Calu3 (cell line): ENCODE measurements around the gene ANKRD9. TPM values are rescaled to one million over a fixed set of nuclear protein-coding genes. Genes with fewer than 3 reads are reported as not detected.

Experiments used
- BruUV-seq: library from RNA; stranded (reverse); fragments of 400-500 nt; replicated peaks from 2 replicates; lab custom pipeline; 2021; lab: Mats Ljungman, UMichigan
- CTCF ChIA-PET: fragments of 300-600 bp; sonication (Branson Sonifier 250); formaldehyde crosslinking; loops from one replicate; lab custom pipeline; 2022; ENCODE audit warnings: antibody characterized with exemption; lab: Charles Lee
- DNase-seq: peaks from one replicate; pipeline ENCODE4 v3.0.0; 2022
- H3K27ac Mint-ChIP-seq: one replicate; pipeline ENCODE4 v1.8.0; 2022; ENCODE audit warnings: mixed read lengths; ENCODE audit not compliant: unreplicated experiment
- H3K27me3 Mint-ChIP-seq: one replicate; pipeline ENCODE4 v1.8.0; 2022; ENCODE audit warnings: mixed read lengths; ENCODE audit not compliant: unreplicated experiment
- H3K36me3 Mint-ChIP-seq: one replicate; pipeline ENCODE4 v1.8.0; 2022; ENCODE audit warnings: mild to moderate bottlenecking, moderate library complexity, mixed read lengths; ENCODE audit not compliant: insufficient read depth, unreplicated experiment
- H3K4me1 Mint-ChIP-seq: one replicate; pipeline ENCODE4 v1.8.0; 2022; ENCODE audit warnings: mild to moderate bottlenecking, low read depth, mixed read lengths; ENCODE audit not compliant: unreplicated experiment
- H3K4me3 Mint-ChIP-seq: one replicate; pipeline ENCODE4 v1.8.0; 2022; ENCODE audit warnings: mild to moderate bottlenecking, low read depth, moderate library complexity, mixed read lengths; ENCODE audit not compliant: unreplicated experiment
- H3K9me3 Mint-ChIP-seq: one replicate; pipeline ENCODE4 v1.8.0; 2022; ENCODE audit warnings: low read depth, mixed read lengths; ENCODE audit not compliant: unreplicated experiment
- intact Hi-C: fragments of 100-400 bp; cut with micrococcal nuclease; formaldehyde crosslinking; loops from one replicate; pipeline ENCODE4 v1.10.0; 2022; ENCODE audit not compliant: unreplicated experiment
- total RNA-seq: library from RNA; stranded (reverse); gene quantifications from 2 replicates; pipeline ENCODE4 v1.2.3, GENCODE V29; 2022
- TF ChIP-seq, protein P1 (sequence below): fragments of 200-600 bp; IDR thresholded peaks from one replicate; pipeline ENCODE4 v1.8.0; 2022; ENCODE audit warnings: antibody characterized with exemption; ENCODE audit not compliant: unreplicated experiment

The ANKRD9 gene
- total RNA-seq, 1 experiment from 2014 or later = 23.8 TPM

DNA sequence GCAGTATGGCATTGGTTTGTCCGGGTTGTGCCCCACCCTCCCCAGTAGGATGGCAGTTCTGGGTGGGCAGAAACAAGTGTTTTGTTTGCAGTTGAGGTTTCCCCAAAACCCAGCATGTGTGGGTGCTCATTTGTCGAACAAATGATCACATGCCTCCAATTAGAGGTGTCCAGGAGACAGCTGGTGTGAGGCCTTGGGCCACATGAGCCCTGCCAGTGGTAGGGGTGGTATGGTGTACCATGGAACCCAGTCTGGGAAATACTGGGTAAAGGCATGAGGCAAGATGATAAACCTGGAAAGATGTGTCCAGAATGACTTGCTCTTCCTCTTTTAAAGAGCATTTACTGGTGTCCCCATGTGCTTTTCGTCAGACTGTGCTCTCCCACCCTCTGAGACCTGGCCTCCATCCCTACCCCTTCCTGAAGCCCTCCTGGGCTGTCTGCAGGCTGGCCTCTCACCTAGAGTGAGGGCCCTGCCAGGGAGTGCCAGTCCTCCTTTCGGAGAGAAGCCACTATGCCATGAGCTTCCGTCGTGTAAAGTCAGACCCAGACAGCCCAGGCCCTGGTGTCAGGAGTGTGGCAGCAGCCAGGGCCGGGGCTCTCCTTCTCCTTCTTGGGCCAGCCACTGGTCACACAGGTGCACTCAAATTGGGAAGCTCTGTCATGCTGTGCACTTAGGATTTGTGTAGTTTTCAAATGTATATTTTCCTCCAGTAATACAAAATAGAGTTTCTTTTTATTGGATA, 17.6 kb downstream of the ANKRD9 start:
- Mint-ChIP-seq H3K36me3 (no peaks in the 10 kb centered on the region), H3K27me3 (no peaks in the 10 kb centered on the region), H3K4me1 (no peaks in the 10 kb centered on the region), H3K9me3 (no peaks in the 10 kb centered on the region), H3K27ac (no peak overlapping the region), H3K4me3 (no peak overlapping the region)
- TF ChIP-seq, protein P1, sequence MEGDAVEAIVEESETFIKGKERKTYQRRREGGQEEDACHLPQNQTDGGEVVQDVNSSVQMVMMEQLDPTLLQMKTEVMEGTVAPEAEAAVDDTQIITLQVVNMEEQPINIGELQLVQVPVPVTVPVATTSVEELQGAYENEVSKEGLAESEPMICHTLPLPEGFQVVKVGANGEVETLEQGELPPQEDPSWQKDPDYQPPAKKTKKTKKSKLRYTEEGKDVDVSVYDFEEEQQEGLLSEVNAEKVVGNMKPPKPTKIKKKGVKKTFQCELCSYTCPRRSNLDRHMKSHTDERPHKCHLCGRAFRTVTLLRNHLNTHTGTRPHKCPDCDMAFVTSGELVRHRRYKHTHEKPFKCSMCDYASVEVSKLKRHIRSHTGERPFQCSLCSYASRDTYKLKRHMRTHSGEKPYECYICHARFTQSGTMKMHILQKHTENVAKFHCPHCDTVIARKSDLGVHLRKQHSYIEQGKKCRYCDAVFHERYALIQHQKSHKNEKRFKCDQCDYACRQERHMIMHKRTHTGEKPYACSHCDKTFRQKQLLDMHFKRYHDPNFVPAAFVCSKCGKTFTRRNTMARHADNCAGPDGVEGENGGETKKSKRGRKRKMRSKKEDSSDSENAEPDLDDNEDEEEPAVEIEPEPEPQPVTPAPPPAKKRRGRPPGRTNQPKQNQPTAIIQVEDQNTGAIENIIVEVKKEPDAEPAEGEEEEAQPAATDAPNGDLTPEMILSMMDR = no peak
- CTCF ChIA-PET = no interaction called here
- no peak for DNase-seq
- intact Hi-C loops = no loop called here
- BruUV-seq = no TSS peak

DNA sequence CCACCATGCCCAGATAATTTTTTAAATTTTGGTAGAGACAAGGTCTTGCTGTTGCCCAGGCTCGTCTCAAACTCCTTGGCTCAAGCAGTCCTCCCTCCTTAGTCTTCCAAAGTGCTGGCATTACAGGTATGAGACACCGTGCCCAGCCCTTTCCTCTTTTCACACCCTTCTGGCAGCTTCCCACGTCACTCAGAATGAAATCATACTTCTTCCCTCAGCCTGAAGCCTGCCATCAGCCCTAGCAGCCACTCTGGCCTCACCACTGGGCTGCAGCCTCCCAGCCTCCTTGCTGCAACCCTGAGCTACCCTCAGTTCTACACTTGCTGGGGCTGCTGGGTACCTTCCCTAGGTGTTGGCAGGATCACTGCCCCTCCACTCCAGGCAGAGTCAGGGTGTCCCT, 18.2 kb downstream of the ANKRD9 start:
- Mint-ChIP-seq H3K27me3 (no peaks in the 10 kb centered on the region), H3K36me3 (no peaks in the 10 kb centered on the region), H3K27ac (no peak overlapping the region), H3K4me3 (no peak overlapping the region), H3K4me1 (no peaks in the 10 kb centered on the region), H3K9me3 (no peaks in the 10 kb centered on the region)
- no peak for DNase-seq
- no TSS peak for BruUV-seq
- intact Hi-C loops = no loop called here
- TF ChIP-seq, protein P1 = no peak
- CTCF ChIA-PET = no interaction called here

DNA sequence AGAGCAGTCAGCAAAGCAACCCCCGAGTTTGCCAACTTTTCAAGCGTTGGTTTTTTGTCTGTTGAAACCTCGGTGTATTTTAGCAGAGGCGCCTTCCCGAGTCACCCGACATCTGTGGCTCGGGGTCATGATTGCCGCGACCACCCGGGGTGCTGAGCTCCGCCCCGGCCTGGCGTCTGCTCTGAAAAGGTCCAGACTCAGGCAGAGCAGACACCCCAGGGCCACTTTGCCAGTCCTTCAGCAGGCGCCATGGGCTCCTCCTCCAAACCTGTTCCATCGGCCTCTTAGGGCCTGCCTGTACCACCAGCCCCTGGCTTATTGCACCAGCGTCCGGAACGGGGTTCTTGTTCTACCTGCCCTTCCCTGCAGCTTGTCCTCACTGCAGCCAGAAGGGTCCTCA, 19.1 kb downstream of the ANKRD9 start:
- Mint-ChIP-seq H3K36me3 (no peaks in the 10 kb centered on the region), H3K27me3 (no peaks in the 10 kb centered on the region), H3K4me3 (no peak overlapping the region), H3K4me1 (no peaks in the 10 kb centered on the region), H3K27ac (no peak overlapping the region), H3K9me3 (no peaks in the 10 kb centered on the region)
- intact Hi-C loops = no loop called here
- CTCF ChIA-PET = no interaction called here
- TF ChIP-seq, protein P1 = no peak
- no TSS peak for BruUV-seq
- no peak for DNase-seq

DNA sequence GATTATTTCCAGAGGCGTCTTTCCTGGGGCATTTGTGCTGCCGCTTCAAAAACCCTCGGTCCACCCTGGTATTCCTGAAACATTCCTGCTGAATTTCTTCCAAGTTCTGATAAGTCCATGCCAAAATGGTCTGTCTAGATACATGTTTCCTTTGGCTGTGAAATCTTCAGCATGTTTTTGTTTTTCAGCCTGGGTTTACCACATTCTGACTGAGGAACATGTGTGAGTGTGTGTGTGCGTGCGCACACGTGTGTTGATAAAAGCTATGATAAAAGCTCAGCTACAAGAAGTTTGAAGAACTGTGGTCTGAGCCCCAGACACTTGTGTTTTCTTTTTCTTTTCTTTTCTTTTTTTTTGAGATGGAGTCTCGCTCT, 22.4 kb downstream of the ANKRD9 start:
- Mint-ChIP-seq H3K4me1 (peaks cover 7% of the 10 kb centered on the region), H3K4me3 (no peak overlapping the region), H3K27me3 (no peaks in the 10 kb centered on the region), H3K9me3 (peaks cover 5% of the 10 kb centered on the region), H3K36me3 (peaks cover 4% of the 10 kb centered on the region), H3K27ac (no peak overlapping the region)
- TF ChIP-seq, protein P1 = no peak
- intact Hi-C loops = no loop called here
- DNase-seq = no peak
- no TSS peak for BruUV-seq
- CTCF ChIA-PET = no interaction called here
